Measurements from ENCODE around the gene AGBL5. TPM values are rescaled to one million over a fixed set of nuclear protein-coding genes. Genes with fewer than 3 reads are reported as not detected.

The AGBL5 gene
- total RNA-seq, 1 experiment from 2014 or later: 55.4 TPM

- H3K27me3 Mint-ChIP-seq (ENCODE audit: low read depth): peaks cover 10% of the 10 kb centered on the region; the same call in 1 of the 2 replicates
- Histone ChIP-seq H3K4me1 (ENCODE audit: insufficient read depth, low read length) (peaks cover 4% of the 10 kb centered on the region; the same call in 1 of the 2 replicates), H2AFZ (ENCODE audit: low read length) (no peak overlapping the region), H4K91ac (ENCODE audit: insufficient read length, low read depth, low read length) (no peak overlapping the region), H3K4ac (ENCODE audit: low read depth, low read length) (no peak overlapping the region), H3K14ac (ENCODE audit: insufficient read depth, low read length) (no peak overlapping the region), H4K8ac (replicated peaks; ENCODE audit: insufficient read length, low read depth, low read length) (no peak overlapping the region), H3K27me3 (ENCODE audit: insufficient read depth, low read length) (no peaks in the 10 kb centered on the region; the same call in 1 of the 2 replicates), H3K79me1 (ENCODE audit: insufficient read depth, low read depth, low read length, poor library complexity, severe bottlenecking) (no peaks in the 10 kb centered on the region), H3K23ac (ENCODE audit: insufficient read length, low read depth, low read length) (no peak overlapping the region), H3T11ph (ENCODE audit: low read length) (no peak overlapping the region), H2BK12ac (ENCODE audit: insufficient read length, low read depth, low read length) (no peak overlapping the region), H3K56ac (ENCODE audit: insufficient read length, low read depth, low read length) (no peak overlapping the region), H4K5ac (ENCODE audit: insufficient read length, low read depth, low read length) (no peak overlapping the region), H4K20me1 (ENCODE audit: control insufficient read depth, insufficient read depth, insufficient read length) (no peaks in the 10 kb centered on the region), H2AK5ac (ENCODE audit: insufficient read length, low read length) (no peak overlapping the region), H3K18ac (ENCODE audit: insufficient read length, low read depth, low read length) (no peak overlapping the region), H2BK15ac (ENCODE audit: low read depth, low read length) (no peak overlapping the region), H3K4me2 (ENCODE audit: insufficient read depth, insufficient read length, low read length) (no peak overlapping the region), H3K27ac (ENCODE audit: insufficient read length, low read depth, low read length) (no peak overlapping the region), H3K23me2 (ENCODE audit: insufficient read length, low read depth, low read length, poor library complexity, severe bottlenecking) (no peaks in the 10 kb centered on the region), H2BK5ac (ENCODE audit: insufficient read length, low read length) (no peak overlapping the region), H3K9ac (ENCODE audit: extremely low read depth, insufficient read length, low read length) (no peak overlapping the region), H2BK120ac (ENCODE audit: low read depth, low read length, poor library complexity, severe bottlenecking) (no peak overlapping the region), H3K79me2 (ENCODE audit: insufficient read depth, low read length) (no peaks in the 10 kb centered on the region), H2BK20ac (ENCODE audit: low read depth, low read length, poor library complexity, severe bottlenecking) (peak overlapping the region; percentile 91), H3K9me3 (ENCODE audit: control insufficient read depth, low read depth, low read length) (peaks cover 20% of the 10 kb centered on the region)
- peak; percentile 86 for TF ChIP-seq CTCF (conservative IDR thresholded peaks at IDR 0.05)
- H3K36me3 Mint-ChIP-seq (ENCODE audit: insufficient read depth in 1 of 3, low read depth in 3 of 3): peaks cover 12 to 32% (median 26%) of the 10 kb centered on the region in 3 experiments
- DNase-seq: peak; percentile 73
- WGBS (ENCODE audit: extremely low coverage, insufficient read length, low lambda C conversion rate): no CpG with 5 or more reads among the region's 3 CpGs
- no peak overlapping the region for H3K27ac Mint-ChIP-seq
- H3K9me3 Mint-ChIP-seq: peaks cover 13 to 20% of the 10 kb centered on the region in 2 experiments
- no peak overlapping the region for H3K4me3 Mint-ChIP-seq
- peaks cover 7 to 13% of the 10 kb centered on the region in 2 experiments for H3K4me1 Mint-ChIP-seq
These were observed 34.6 kb upstream of the AGBL5 start for GRCh38 chr2:27016801-27017325.
